GM18505 (cell line): ENCODE measurements around the gene ZBTB18.

Experiments used
- ATAC-seq: cut with Tn5 transposase; IDR thresholded peaks from one replicate; pipeline ENCODE4 v1.9.1; 2021; ENCODE audit not compliant: unreplicated experiment
- POLR2A ChIP-seq: IDR thresholded peaks from 4 replicates; pipeline ENCODE4 v1.6.1; 2011; ENCODE audit warnings: borderline replicate concordance; ENCODE audit not compliant: insufficient read depth, insufficient read length; ENCODE audit errors: extremely low read depth

Gene ZBTB18

DNA sequence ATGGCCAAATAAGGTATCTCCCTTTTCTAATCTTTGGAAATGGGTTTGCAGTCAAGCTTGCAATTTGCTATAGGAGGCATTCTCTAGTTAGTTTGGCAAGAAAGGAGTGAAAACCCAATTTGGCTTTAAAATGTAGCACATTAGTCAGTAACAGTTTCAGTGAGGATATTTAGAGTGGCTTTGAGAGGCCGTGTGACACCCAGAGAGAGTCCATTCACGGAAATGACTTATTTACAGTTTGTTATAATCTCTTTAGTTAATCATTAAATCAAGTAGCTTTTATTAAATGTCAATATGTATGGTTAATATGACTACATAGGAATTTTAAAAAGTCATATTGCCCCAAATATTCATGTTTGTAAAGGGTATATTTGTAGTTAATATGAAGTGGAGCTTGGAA, 9.6 kb downstream of the ZBTB18 start:
- TF ChIP-seq POLR2A, result no peak

GRCh38 chr1:244062156-244062725, 11.2 kb downstream of the ZBTB18 start:
- no peak for ATAC-seq
- TF ChIP-seq POLR2A, result no peak

More for the DNA sequence above, 9.6 kb downstream of the ZBTB18 start:
- ATAC-seq, result no peak

GRCh38 chr1:244063498-244063897, 12.4 kb downstream of the ZBTB18 start:
- no peak for TF ChIP-seq POLR2A

DNA sequence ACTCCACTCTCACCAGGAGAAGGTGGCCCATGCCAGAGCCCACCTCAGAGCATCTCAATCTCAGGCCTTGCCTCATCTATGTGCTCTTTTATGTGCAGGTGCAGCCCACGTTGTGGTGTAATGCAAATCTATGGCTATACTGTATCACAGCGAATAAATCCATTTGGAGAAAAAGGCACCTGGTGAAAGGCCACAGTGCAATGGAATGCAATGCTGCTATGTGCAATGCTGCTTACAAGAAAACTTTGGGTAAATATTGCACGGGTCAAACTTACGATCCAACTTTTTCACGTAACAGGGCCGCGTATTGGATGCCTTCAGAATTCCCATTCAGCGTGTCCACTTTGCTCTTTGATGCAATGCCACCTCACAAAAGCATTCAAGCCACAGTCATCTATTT, 13.5 kb downstream of the ZBTB18 start:
- no peak for ATAC-seq
- TF ChIP-seq POLR2A, result no peak

More at GRCh38 chr1:244063498-244063897, 12.4 kb downstream of the ZBTB18 start:
- ATAC-seq, result no peak

DNA sequence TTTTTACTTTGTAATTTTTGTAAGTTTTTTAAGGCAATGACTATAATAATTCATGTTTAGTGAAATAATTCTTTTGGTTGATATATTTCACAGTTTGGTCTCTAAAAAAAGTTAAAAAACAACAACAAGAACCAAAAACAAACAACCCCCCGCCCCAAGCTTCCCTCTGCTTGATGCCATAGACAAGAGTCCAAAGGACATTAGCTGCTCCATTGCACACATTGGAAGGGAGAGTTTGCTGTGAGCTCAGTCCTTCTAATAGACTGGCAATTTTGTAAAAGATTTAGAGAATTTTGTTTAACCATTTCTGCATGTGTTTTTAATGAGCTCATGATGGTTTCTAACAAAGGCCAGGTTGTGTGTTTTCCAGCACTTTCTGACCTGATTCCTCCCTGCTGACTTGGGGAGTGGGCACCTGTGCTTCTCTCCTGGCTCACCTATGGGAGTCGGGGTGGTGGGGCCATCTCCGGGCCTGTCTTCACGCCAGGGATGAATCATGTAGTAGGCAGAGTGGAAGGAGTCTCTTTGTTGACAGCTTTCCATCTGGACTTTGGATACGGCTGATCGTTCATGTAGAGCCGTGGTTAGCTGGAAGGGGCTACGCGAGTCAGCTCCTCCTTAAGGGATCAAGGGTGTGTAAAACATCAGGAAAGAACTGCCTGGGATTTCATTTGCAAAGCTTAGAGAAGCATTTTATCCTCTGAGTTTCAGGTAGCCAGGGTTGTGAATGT, 14.1 kb downstream of the ZBTB18 start:
- ATAC-seq, result no peak
- TF ChIP-seq POLR2A, result no peak

DNA sequence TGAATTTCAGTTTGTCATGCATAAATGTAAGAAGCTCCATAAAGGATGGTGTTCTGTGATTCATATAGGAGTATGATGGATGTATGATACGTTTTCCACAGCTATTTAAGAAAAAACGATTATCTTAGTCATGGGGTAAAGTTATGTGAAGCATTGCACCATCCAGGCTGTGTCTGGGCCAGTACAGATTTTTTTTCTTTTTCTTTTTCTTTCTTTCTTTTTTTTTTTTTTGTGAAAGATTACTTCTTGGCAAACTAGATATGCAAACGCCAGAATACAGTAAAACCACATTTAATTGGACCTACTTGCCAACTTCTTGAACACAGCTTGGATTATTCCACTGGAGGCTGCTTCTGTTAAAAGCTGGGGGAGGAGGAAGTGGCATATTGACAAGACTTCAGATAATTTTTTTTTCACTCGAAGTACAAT, 14.9 kb downstream of the ZBTB18 start:
- ATAC-seq, result no peak

DNA sequence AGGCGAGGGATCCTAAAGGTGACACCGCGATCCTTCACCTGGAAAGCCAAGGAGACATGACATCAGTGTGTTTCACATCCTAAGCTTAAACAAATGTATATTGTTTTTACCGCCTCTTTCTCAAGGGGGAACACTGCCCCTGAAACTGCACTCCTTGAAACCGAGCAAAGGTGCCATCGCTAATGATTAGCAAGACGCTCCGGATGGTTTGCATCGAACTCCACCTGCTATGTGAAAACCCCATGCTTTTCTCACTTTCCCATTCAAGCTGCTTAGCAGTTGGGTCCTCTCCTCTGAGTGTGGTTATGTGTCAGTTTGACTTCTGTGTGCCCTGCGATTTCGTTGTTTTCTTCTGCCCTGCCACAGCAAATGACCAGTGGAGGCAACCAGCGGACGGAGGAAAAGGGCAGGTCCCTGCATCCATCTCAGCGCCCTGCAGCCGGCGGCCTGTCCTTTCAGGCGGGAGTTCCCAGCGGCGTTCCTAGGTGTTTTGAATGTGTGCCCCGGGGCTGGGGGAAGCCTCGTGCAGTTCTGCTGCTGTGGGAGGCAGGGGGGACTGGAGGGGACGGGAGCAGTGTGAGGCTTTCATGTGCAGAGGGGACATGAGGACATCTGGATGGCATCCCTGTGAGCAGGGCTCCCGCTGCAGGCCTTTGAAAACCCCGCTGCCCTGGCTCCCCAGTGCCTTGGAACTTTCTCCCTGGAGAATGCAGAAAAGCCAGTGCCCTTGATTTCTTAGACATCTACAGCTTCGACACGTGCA, 16.1 kb downstream of the ZBTB18 start:
- TF ChIP-seq POLR2A, result no peak
- no peak for ATAC-seq

More for the DNA sequence above, 14.9 kb downstream of the ZBTB18 start:
- TF ChIP-seq POLR2A, result no peak

GRCh38 chr1:244067893-244068292, 16.8 kb downstream of the ZBTB18 start:
- no peak for ATAC-seq
- no peak for TF ChIP-seq POLR2A

DNA sequence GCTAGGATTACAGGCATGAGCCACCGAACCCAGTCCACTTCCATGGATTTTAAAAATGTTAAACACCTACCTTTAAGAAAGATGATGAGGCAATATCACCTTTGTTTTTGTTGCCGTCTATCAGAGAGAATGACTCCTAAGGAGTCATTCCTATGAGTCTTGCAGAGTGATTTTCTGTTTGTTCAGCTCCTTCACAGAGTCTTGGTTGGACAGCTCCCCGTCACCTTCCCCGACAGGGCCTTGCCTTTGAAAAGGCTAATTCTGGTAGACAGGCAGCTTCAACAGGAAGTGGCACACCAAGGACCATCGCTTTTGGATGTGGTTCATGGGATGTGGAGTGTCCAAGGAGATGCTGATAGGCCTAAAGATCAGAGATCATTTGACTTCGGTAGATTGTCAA, 17.5 kb downstream of the ZBTB18 start:
- no peak for ATAC-seq

DNA sequence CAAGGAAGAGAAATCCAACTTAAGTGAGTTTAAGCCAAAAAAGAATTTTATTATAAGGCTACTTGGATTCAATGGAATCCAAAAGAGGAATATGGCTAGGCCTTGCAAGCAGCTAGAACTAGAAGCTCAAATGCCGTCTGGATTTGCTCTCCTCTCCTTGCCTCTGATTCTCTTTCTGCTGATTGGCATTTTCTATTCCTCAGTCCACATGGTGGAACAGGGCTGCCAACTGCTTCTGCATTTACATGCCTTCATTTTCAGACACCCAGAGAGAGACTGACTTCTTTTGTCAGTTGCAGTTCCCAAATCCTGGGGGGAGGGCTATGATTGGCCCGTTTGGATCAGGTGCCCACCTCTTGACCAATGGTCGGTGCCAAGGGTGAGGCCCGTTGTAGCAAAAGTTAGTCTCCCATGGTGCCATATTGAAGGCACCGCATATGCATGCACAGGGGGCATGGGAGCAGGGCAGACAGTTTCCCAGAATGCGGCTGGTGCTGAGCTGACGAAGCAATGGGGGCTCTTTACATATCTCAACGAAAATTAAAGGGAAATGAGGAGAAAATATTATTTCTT, 18.3 kb downstream of the ZBTB18 start:
- TF ChIP-seq POLR2A, result no peak
- no peak for ATAC-seq

More for the DNA sequence above, 17.5 kb downstream of the ZBTB18 start:
- no peak for TF ChIP-seq POLR2A

DNA sequence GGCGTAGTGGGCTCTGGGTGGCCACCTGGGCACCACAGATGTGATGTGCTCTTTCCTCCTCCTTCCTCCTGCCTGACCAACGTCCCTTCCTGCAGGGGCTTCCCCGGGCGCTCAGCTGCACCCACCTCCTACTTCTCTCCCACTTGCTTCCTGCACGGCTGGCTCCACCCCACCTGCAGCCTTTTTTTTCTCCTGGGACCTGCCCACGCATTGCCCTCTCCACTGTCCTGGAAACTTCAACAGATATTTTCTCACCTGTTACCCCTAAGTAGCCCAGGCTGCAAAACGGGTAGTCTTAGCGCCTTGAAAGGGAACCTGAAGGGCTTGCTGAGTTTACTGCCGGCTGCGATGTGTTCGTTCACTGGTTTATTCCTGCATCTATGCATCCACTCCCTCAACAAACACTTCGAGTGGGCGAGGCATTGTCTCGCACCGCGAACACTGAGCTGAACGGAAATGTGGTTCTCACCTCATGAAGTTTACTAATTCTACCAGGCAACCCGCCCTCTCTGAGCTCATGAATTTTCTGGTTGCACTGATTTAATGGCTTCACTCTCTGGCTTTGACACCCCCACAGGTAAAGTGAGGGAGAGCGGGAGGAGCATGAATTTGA, 23.6 kb downstream of the ZBTB18 start:
- peak; percentile 63 for ATAC-seq
- no peak for TF ChIP-seq POLR2A

DNA sequence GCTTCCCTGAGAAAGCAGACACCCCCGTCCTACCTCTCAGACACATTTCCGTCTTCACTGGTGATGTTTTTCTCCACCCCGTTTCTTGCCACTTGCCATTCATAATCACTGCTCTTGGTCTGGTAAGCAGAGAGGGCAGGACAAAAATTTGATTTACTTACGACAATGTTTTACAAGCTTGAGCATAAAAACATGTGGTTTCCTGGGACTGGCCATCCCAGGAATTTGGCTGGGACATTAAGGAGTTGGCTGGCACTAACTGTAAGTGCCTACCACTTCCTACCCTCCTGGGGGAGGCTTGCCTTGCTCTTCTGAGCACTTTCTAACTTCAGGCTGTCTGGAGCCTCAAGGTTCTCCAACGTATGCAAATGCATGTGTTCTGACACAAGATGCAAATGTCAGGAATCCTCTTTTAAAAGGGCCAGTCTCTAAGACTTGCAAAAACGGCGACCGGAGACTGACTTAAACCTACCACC, 24.2 kb downstream of the ZBTB18 start:
- TF ChIP-seq POLR2A, result no peak
- peak; percentile 7 for ATAC-seq

GRCh38 chr1:244076740-244077139, 25.7 kb downstream of the ZBTB18 start:
- ATAC-seq, result no peak
- TF ChIP-seq POLR2A, result no peak
